GM23338 (cell line): Measurements from ENCODE around the gene NFKBIB. TPM values are rescaled to one million over a fixed set of nuclear protein-coding genes. Genes with fewer than 3 reads are reported as not detected.

ENCODE experiments used
- ATAC-seq: fragments of 200-7000 bp; cut with Tn5 transposase; 3 replicates; pipeline ENCODE4 v1.9.1; 2020
- DNase-seq: peaks from one replicate; pipeline ENCODE4 v3.0.0-alpha.2; 2015; ENCODE audit warnings: low spot score
- H2AFZ ChIP-seq: fragments of 200-600 bp; sonication (generic); 2 replicates; pipeline ENCODE4 v1.8.0; 2016; ENCODE audit warnings: antibody characterized with exemption, mild to moderate bottlenecking, moderate library complexity
- H3F3A ChIP-seq: fragments of 200-600 bp; sonication (generic); replicated peaks from 2 replicates; pipeline ENCODE4 v1.8.0; 2017; ENCODE audit warnings: antibody characterized with exemption, mixed run types, low read depth
- H3K27ac ChIP-seq: fragments of 200-600 bp; sonication (generic); 2 replicates; pipeline ENCODE4 v1.6.1; 2016; ENCODE audit warnings: low read depth
- H3K27me3 ChIP-seq: fragments of 200-600 bp; sonication (generic); 2 replicates; pipeline ENCODE4 v1.8.0; 2016; ENCODE audit warnings: mild to moderate bottlenecking, mixed run types, moderate library complexity; ENCODE audit not compliant: insufficient read depth
- H3K36me3 ChIP-seq: fragments of 200-600 bp; sonication (generic); 2 replicates; pipeline ENCODE4 v1.8.0; 2016; ENCODE audit warnings: mild to moderate bottlenecking; ENCODE audit not compliant: insufficient read depth
- H3K4me1 ChIP-seq: fragments of 200-600 bp; sonication (generic); 2 replicates; pipeline ENCODE4 v1.8.0; 2016; ENCODE audit warnings: mild to moderate bottlenecking, moderate library complexity; ENCODE audit not compliant: insufficient read depth
- H3K4me2 ChIP-seq: fragments of 200-600 bp; sonication (generic); 2 replicates; pipeline ENCODE4 v1.7.1; 2017; ENCODE audit warnings: mixed run types
- H3K4me3 ChIP-seq: fragments of 200-600 bp; sonication (generic); 2 replicates; pipeline ENCODE4 v1.6.1; 2016; ENCODE audit warnings: mixed run types
- H3K79me2 ChIP-seq: fragments of 200-600 bp; sonication (generic); replicated peaks from 2 replicates; pipeline ENCODE4 v1.8.0; 2017; ENCODE audit warnings: mild to moderate bottlenecking; ENCODE audit not compliant: insufficient read depth
- H3K9me2 ChIP-seq: fragments of 200-600 bp; sonication (generic); 2 replicates; pipeline ENCODE4 v1.8.0; 2017; ENCODE audit not compliant: insufficient read depth
- H4K20me1 ChIP-seq: fragments of 200-600 bp; sonication (generic); replicated peaks from 2 replicates; pipeline ENCODE4 v1.8.0; 2017; ENCODE audit warnings: mild to moderate bottlenecking; ENCODE audit not compliant: insufficient read depth
- H3K27ac Mint-ChIP-seq: 2 replicates; pipeline ENCODE4 v1.8.0; 2020; ENCODE audit warnings: inconsistent platforms, mild to moderate bottlenecking, moderate library complexity, mixed read lengths
- H3K27me3 Mint-ChIP-seq: 3 replicates; pipeline ENCODE4 v1.8.0; 2022; ENCODE audit warnings: low read depth, mild to moderate bottlenecking, moderate library complexity, mixed read lengths, inconsistent platforms; ENCODE audit not compliant: insufficient read depth, poor library complexity
- H3K36me3 Mint-ChIP-seq: 3 replicates; pipeline ENCODE4 v1.8.0; 2021; ENCODE audit warnings: low read depth, mild to moderate bottlenecking, inconsistent platforms, moderate library complexity, mixed read lengths
- H3K4me1 Mint-ChIP-seq: 3 replicates; pipeline ENCODE4 v1.8.0; 2020; ENCODE audit warnings: mild to moderate bottlenecking, inconsistent platforms, mixed read lengths
- H3K4me3 Mint-ChIP-seq: 3 replicates; pipeline ENCODE4 v1.8.0; 2021; ENCODE audit warnings: moderate library complexity, mild to moderate bottlenecking, inconsistent platforms, mixed read lengths
- H3K9me3 Mint-ChIP-seq: 3 replicates; pipeline ENCODE4 v1.8.0; 2020; ENCODE audit warnings: moderate library complexity, mild to moderate bottlenecking, inconsistent platforms, mixed read lengths
- CREB1 ChIP-seq: fragments of 250-450 bp; sonication (Bioruptor Pico); IDR thresholded peaks from 2 replicates; pipeline ENCODE4 v1.5.0; 2020; ENCODE audit warnings: low read depth, mild to moderate bottlenecking, moderate library complexity
- CTCF ChIP-seq, 2 experiments: fragments of 200-600 bp in 1 of 2; sonication (generic) in 1 of 2; conservative IDR thresholded peaks; 2 replicates each; pipeline versions ENCODE4 v1.5.1 to v1.6.1; 2016 to 2017; ENCODE audit warnings: antibody characterized with exemption in 2 of 2, low read depth in 2 of 2, mild to moderate bottlenecking in 2 of 2, moderate library complexity in 1 of 2
- ETS1 ChIP-seq: IDR thresholded peaks from 2 replicates; pipeline ENCODE4 v1.6.1; 2016; ENCODE audit warnings: antibody characterized with exemption
- EZH2phosphoT487 ChIP-seq: fragments of 200-600 bp; sonication (generic); IDR thresholded peaks from one replicate; pipeline ENCODE4 v1.8.1; 2018; ENCODE audit warnings: antibody characterized with exemption; ENCODE audit not compliant: unreplicated experiment
- STAT1 ChIP-seq: IDR thresholded peaks from one replicate; pipeline ENCODE4 v1.6.1; 2016; ENCODE audit warnings: antibody characterized with exemption; ENCODE audit not compliant: unreplicated experiment
- ZNF114 ChIP-seq: fragments of 250-450 bp; sonication (Bioruptor Pico); IDR thresholded peaks from 2 replicates; pipeline ENCODE4 v1.5.0; 2020; ENCODE audit warnings: mild to moderate bottlenecking, moderate library complexity
- ZNF331 ChIP-seq: fragments of 250-450 bp; sonication (Bioruptor Pico); IDR thresholded peaks from 2 replicates; pipeline ENCODE4 v1.5.0; 2020; ENCODE audit warnings: low read depth, mild to moderate bottlenecking, moderate library complexity
- ZNF462 ChIP-seq: fragments of 250-450 bp; sonication (Bioruptor Pico); IDR thresholded peaks from 2 replicates; pipeline ENCODE4 v1.5.0; 2020; ENCODE audit warnings: mild to moderate bottlenecking, moderate library complexity
- polyA plus RNA-seq: library from polyadenylated mRNA; unstranded; fragments of >200 nt; fragmentation: Nextera tagmentation; extraction: Ambion mirVana; gene quantifications from 2 replicates; pipeline ENCODE4 v1.2.1, GENCODE V29; 2016
- total RNA-seq: library from RNA; depleted of rRNA; stranded (reverse); fragments of >200 nt; shearing (Covaris generic); gene quantifications from 2 replicates; pipeline ENCODE4 v1.2.3, GENCODE V29; 2014

The NFKBIB gene
- total and polyA plus RNA-seq, 2 experiments from 2014 or later, result 39.5 to 39.6 TPM

- peaks cover 6% of the 10 kb centered on the region; the same call in 1 of the 2 replicates for H4K20me1 ChIP-seq
- peaks cover 10% of the 10 kb centered on the region; the same call in 1 of the 2 replicates for H3K36me3 ChIP-seq
- Mint-ChIP-seq H3K9me3 (peaks cover 32% of the 10 kb centered on the region), H3K36me3 (peaks cover 70% of the 10 kb centered on the region), H3K4me3 (peak overlapping the region; percentile 48; the same call in 2 of the 3 replicates), H3K27ac (no peak overlapping the region), H3K4me1 (peaks cover 8% of the 10 kb centered on the region; the same call in 2 of the 3 replicates), H3K27me3 (peaks cover 6% of the 10 kb centered on the region)
- H2AFZ ChIP-seq, result no peak overlapping the region
- DNase-seq, result peak; percentile 80
- peaks cover 37% of the 10 kb centered on the region for H3K79me2 ChIP-seq
- TF ChIP-seq CTCF (conservative IDR thresholded peaks at IDR 0.05; ENCODE audit: low read depth in 2 of 2) (peak; percentile 62 to 70), CREB1 (CRISPR knock-in tag) (no peak), STAT1 (no peak)
- H3F3A ChIP-seq, result peaks cover 4% of the 10 kb centered on the region; the same call in 1 of the 2 replicates
- H3K27me3 ChIP-seq, result no peaks in the 10 kb centered on the region
- H3K4me1 ChIP-seq, result peaks cover 8% of the 10 kb centered on the region
- no peaks in the 10 kb centered on the region for H3K9me2 ChIP-seq
- H3K4me3 ChIP-seq, result no peak overlapping the region
- no peak overlapping the region for H3K27ac ChIP-seq
- no peak overlapping the region for H3K4me2 ChIP-seq
- ATAC-seq, result peak; percentile 3
Measured at GRCh38 chr19:38932425-38933179, 32.8 kb downstream of the NFKBIB start.

- DNase-seq, result no peak
- H3K9me3 Mint-ChIP-seq, result peaks cover 32% of the 10 kb centered on the region
- Histone ChIP-seq H4K20me1 (peaks cover 4% of the 10 kb centered on the region; the same call in 1 of the 2 replicates), H3K4me3 (no peak overlapping the region), H3F3A (peaks cover 4% of the 10 kb centered on the region; the same call in 1 of the 2 replicates), H3K36me3 (peaks cover 10% of the 10 kb centered on the region; the same call in 1 of the 2 replicates), H3K27me3 (no peaks in the 10 kb centered on the region), H3K27ac (no peak overlapping the region), H3K4me2 (no peak overlapping the region), H3K9me2 (no peaks in the 10 kb centered on the region), H3K79me2 (peaks cover 28% of the 10 kb centered on the region), H3K4me1 (peaks cover 8% of the 10 kb centered on the region), H2AFZ (no peak overlapping the region)
- H3K36me3 Mint-ChIP-seq, result peaks cover 60% of the 10 kb centered on the region
- no peak for ATAC-seq
- H3K4me1 Mint-ChIP-seq, result peaks cover 8% of the 10 kb centered on the region; the same call in 2 of the 3 replicates
- peaks cover 6% of the 10 kb centered on the region for H3K27me3 Mint-ChIP-seq
- H3K4me3 Mint-ChIP-seq, result no peak overlapping the region
- no peak overlapping the region for H3K27ac Mint-ChIP-seq
- no peak for TF ChIP-seq ZNF462 (CRISPR knock-in tag)
- TF ChIP-seq EZH2phosphoT487, result no peak
- TF ChIP-seq STAT1, result no peak
- TF ChIP-seq CREB1 (CRISPR knock-in tag), result no peak
- TF ChIP-seq ZNF114, result no peak
- TF ChIP-seq ETS1, result no peak
- no peak for TF ChIP-seq ZNF331 (CRISPR knock-in tag)
- TF ChIP-seq CTCF (conservative IDR thresholded peaks at IDR 0.05; ENCODE audit: low read depth in 2 of 2), result no peak
Measured at GRCh38 chr19:38933544-38933943, 33.8 kb downstream of the NFKBIB start.
